Epithelial cell of esophagus (primary cell): ENCODE results near the gene NR6A1.

Experiments
- DNase-seq: peaks from one replicate; pipeline ENCODE4 v3.0.0; 2010; ENCODE audit warnings: low read depth
- H3K4me3 ChIP-seq: 2 replicates; pipeline ENCODE4 v1.5.1; 2011; ENCODE audit warnings: mild to moderate bottlenecking, low read length, control low read depth
- TF ChIP-seq, protein P1 (sequence below): IDR thresholded peaks from 2 replicates; pipeline ENCODE4 v1.5.1; 2011; ENCODE audit warnings: low read depth, mild to moderate bottlenecking, low read length, control low read depth, inconsistent platforms; ENCODE audit not compliant: insufficient read depth; ENCODE audit errors: missing control alignments

Gene NR6A1

DNA sequence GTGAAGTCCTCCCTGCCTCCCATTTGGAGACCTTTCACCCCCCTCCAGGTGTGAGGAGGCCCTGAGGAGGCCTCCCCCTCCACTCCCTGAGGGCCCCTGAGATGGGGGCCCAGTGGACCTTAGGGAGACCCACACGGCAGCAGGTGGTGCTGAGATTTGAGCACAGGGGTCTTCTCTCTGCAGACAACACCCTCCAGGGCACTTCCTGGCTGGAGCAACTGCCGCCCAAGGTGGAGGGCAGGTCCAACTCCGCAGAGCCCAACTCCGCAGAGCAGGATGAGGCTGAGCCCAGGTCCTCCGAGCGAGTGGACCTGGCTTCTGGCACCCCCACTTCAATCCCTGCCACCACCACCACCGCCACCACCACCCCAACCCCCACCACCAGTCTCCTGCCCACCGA, 32.8 kb upstream of the NR6A1 start:
- H3K4me3 ChIP-seq: no peak overlapping the region
- no peak for DNase-seq
- TF ChIP-seq, protein P1, sequence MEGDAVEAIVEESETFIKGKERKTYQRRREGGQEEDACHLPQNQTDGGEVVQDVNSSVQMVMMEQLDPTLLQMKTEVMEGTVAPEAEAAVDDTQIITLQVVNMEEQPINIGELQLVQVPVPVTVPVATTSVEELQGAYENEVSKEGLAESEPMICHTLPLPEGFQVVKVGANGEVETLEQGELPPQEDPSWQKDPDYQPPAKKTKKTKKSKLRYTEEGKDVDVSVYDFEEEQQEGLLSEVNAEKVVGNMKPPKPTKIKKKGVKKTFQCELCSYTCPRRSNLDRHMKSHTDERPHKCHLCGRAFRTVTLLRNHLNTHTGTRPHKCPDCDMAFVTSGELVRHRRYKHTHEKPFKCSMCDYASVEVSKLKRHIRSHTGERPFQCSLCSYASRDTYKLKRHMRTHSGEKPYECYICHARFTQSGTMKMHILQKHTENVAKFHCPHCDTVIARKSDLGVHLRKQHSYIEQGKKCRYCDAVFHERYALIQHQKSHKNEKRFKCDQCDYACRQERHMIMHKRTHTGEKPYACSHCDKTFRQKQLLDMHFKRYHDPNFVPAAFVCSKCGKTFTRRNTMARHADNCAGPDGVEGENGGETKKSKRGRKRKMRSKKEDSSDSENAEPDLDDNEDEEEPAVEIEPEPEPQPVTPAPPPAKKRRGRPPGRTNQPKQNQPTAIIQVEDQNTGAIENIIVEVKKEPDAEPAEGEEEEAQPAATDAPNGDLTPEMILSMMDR: no peak

DNA sequence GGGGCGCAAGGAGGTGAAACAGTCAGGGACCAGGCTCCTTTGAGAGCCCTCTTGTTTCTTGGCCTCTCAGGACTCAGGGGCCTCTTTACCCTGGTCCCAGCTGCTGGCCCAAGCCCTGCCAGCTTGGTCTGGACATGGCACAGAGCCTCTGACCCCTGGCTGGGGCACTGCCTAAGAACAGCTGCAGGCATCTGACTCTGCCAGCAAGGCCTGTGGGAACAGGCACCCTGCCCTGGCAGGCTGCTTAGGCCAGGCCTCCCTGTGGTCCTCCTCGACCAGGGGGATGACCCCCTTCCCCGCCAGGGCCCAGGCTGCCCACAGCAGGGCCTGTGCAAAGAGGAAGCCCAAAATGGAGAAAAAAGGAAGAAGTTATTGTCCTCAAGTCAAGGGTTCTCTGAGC, 31.3 kb upstream of the NR6A1 start:
- TF ChIP-seq, protein P1: no peak
- no peak for DNase-seq
- no peak overlapping the region for H3K4me3 ChIP-seq

DNA sequence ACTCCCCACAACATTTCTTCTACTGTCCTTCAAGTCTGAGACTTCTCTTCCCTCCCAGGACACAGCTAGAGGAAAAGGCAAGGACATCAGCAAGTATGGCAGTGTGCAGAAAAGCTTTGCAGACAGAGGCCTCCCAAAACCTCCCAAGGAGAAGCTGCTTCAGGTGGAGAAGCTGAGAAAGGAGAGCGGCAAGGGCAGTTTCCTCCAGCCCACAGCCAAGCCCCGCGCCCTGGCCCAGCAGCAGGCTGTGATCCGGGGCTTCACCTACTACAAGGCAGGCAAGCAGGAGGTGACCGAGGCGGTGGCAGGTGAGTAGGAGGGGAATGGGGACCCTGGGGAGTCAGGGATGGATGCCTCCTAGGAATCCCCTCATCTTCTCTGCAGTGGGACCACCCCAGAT, 30.2 kb upstream of the NR6A1 start:
- DNase-seq: no peak
- H3K4me3 ChIP-seq: no peak overlapping the region
- TF ChIP-seq, protein P1: no peak

DNA sequence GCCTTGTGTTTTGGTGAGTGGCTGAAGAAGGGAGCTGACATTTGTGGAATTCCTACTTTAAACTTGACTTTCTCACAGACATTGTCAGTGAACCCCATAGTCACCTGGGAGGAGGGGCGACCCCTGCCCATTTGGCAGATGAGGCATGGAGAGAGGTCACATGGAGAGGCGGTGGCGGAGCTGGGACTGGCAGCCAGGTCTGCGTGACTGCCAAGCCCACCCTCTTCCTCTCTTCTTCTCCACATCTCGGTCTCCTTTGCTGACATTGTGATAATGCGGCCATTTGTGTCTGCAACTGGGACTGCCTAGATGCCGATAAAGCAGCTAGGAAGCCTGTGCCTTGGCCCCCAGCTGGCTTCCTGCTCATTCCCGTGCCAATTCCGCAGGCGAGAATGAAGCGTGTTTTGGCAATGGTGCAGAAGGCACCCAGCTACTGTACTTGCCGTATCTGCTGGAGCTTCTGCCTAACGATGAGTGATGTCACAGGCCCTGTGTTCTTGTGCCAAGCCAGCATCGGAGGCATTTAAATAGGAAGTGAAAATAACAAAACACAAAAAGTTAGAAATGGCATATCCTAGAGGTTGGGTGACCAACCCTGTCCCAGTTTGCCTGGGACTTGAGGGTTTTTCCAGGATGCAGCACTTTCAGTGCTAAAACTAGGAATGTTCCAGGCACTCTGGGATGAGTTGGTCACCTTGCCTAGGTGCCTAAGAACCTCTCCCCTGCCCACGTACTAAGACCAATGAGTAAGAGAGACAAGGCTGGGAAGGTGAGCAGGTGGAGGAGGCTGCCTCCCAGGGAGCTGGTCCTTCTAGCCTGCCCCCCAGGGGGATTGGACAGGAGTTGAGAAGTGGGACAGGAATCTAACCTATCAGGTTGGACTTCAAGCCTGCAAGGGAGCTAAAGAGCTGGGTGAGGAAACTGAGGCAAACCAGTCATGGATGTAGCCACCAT, 29.5 kb upstream of the NR6A1 start:
- TF ChIP-seq, protein P1: no peak
- DNase-seq: peak; percentile 45
- H3K4me3 ChIP-seq: no peak overlapping the region

DNA sequence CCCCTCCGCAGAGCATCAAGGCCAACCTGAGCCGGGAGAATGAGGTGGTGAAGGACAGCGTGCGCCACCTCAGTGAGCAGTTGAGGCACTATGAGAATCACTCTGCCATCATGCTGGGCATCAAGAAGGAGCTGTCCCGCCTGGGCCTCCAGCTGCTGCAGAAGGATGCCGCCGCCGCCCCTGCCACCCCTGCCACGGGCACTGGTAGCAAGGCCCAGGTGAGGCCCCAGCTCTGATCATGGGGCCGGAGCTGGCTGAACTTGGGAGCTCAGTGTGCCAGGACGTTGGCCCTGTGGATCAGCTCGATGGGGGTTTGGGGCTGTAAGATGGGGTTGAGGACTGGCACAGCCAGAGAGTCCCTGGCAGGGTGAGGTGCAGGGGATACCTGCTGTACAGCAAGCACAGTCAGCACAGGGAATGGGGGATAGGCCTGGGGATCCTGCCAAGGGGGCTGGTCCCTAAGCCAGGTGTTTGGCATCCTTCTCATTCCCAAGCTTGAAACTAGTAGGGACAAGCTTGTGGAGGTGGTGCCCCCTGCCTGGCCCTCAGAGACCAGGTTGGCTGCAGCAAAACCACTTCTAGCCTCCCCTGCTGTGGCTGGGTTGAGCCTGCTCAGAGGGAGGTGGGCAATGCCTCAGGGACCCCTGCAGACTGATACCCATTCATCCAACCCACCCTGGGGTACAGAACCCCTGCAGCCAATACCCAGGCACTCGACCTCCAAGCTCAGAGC, 28.3 kb upstream of the NR6A1 start:
- no peak overlapping the region for H3K4me3 ChIP-seq
- no peak for DNase-seq
- TF ChIP-seq, protein P1: no peak

DNA sequence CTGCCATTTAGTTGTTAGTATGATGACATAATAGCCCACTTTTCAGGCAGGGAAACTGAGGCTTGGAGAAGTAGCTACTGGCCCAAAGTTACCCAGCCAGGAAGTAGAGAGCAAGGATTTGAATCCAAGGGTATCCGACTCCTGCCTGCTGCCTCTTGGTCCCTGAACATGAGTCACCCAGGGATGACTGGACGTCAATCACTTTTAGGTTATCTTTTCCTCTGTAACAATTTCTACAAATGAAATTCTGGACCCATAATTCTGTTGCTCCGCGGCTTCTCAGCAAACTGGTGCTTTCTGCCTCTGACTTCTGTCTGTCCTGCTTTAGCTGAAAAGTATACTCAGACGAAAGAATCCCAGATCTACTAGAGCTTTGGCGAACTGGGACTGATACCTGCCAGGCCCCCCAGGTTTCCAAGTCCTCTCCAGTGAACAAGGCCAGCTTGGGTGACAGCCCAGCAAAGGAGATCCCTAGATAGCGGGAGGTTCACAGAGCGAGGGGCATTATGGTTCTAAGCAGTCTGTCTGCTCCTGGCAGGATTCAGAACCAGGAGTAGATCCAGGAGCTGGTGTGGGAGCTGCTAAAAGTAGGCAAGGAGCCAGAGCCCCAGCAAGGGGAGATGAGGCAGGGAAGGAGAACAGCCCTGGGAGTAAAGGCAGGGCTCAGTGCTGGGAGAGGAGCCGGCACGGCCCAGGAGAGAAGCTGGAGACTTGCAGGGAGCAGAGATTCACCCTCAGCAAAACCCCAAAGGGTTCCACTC, 26.4 kb upstream of the NR6A1 start:
- TF ChIP-seq, protein P1: no peak
- DNase-seq: no peak
- no peak overlapping the region for H3K4me3 ChIP-seq
